Prostate gland (tissue), 2 donors: ENCODE results near the gene KCNJ6.

Experiments used
- POLR2A ChIP-seq: fragments of 450-650 bp; IDR thresholded peaks from one replicate; pipeline ENCODE4 v1.6.1; 2016; ENCODE audit warnings: antibody characterized with exemption, mild to moderate bottlenecking
- POLR2AphosphoS5 ChIP-seq: sonication (generic); formaldehyde crosslinking; IDR thresholded peaks from one replicate; pipeline ENCODE4 v1.6.1; 2017; ENCODE audit warnings: antibody characterized with exemption
- TF ChIP-seq, protein P1 (sequence below), 4 experiments: fragments of 200-600 bp in 2 of 4; fragments of 450-650 bp in 2 of 4; sonication (generic) in 2 of 4; IDR thresholded peaks; 1 replicate in 3 of 4; 2 replicates in 1 of 4; pipeline ENCODE4 v1.5.1; 2016 to 2019; ENCODE audit warnings: antibody characterized with exemption in 4 of 4, mild to moderate bottlenecking in 2 of 4, moderate library complexity in 2 of 4

- TF ChIP-seq, protein P1, sequence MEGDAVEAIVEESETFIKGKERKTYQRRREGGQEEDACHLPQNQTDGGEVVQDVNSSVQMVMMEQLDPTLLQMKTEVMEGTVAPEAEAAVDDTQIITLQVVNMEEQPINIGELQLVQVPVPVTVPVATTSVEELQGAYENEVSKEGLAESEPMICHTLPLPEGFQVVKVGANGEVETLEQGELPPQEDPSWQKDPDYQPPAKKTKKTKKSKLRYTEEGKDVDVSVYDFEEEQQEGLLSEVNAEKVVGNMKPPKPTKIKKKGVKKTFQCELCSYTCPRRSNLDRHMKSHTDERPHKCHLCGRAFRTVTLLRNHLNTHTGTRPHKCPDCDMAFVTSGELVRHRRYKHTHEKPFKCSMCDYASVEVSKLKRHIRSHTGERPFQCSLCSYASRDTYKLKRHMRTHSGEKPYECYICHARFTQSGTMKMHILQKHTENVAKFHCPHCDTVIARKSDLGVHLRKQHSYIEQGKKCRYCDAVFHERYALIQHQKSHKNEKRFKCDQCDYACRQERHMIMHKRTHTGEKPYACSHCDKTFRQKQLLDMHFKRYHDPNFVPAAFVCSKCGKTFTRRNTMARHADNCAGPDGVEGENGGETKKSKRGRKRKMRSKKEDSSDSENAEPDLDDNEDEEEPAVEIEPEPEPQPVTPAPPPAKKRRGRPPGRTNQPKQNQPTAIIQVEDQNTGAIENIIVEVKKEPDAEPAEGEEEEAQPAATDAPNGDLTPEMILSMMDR (IDR thresholded peaks at IDR 0.05), result no peak
- no peak for TF ChIP-seq POLR2AphosphoS5
- no peak for TF ChIP-seq POLR2A
These were observed 322.4 kb downstream of the KCNJ6 start for GRCh38 chr21:37593740-37594471.
